Ishikawa (cell line): ENCODE results near the gene TTN.

Experiments used
- CEBPB ChIP-seq: IDR thresholded peaks from 2 replicates; pipeline ENCODE4 v1.6.1; 2012
- CREB1 ChIP-seq: IDR thresholded peaks from 2 replicates; pipeline ENCODE4 v1.6.1; 2012; ENCODE audit warnings: low read depth
- EGR1 ChIP-seq: IDR thresholded peaks from 2 replicates; pipeline ENCODE4 v1.6.1; 2012
- EP300 ChIP-seq: IDR thresholded peaks from 2 replicates; pipeline ENCODE4 v1.6.1; 2012; ENCODE audit warnings: borderline replicate concordance
- FOXM1 ChIP-seq: IDR thresholded peaks from 2 replicates; pipeline ENCODE4 v1.6.1; 2012; ENCODE audit warnings: low read depth, borderline replicate concordance
- MAX ChIP-seq: IDR thresholded peaks from 2 replicates; pipeline ENCODE4 v1.6.1; 2012
- NFIC ChIP-seq: IDR thresholded peaks from 2 replicates; pipeline ENCODE4 v1.6.1; 2012
- RAD21 ChIP-seq: IDR thresholded peaks from 2 replicates; pipeline ENCODE4 v1.6.1; 2012; ENCODE audit warnings: low read depth
- REST ChIP-seq: IDR thresholded peaks from 2 replicates; pipeline ENCODE4 v1.6.1; 2012; ENCODE audit warnings: low read depth, mild to moderate bottlenecking
- TAF1 ChIP-seq: IDR thresholded peaks from 2 replicates; pipeline ENCODE4 v1.6.1; 2012; ENCODE audit warnings: low read depth, mild to moderate bottlenecking
- TCF12 ChIP-seq: IDR thresholded peaks from 2 replicates; pipeline ENCODE4 v1.6.1; 2012; ENCODE audit warnings: low read depth
- TEAD4 ChIP-seq: IDR thresholded peaks from 2 replicates; pipeline ENCODE4 v1.6.1; 2012
- USF1 ChIP-seq: IDR thresholded peaks from 2 replicates; pipeline ENCODE4 v1.6.1; 2012
- YY1 ChIP-seq: IDR thresholded peaks from 2 replicates; pipeline ENCODE4 v1.6.1; 2012; ENCODE audit warnings: low read depth
- ZBTB7A ChIP-seq: IDR thresholded peaks from 2 replicates; pipeline ENCODE4 v1.6.1; 2012; ENCODE audit warnings: low read depth

TTN gene

GRCh38 chr2:178811901-178812300 is 4.7 kb upstream of the TTN start:
- no peak for TF ChIP-seq EP300

GRCh38 chr2:178811045-178811444 is 3.8 kb upstream of the TTN start:
- no peak for TF ChIP-seq FOXM1

GRCh38 chr2:178810422-178810821 is 3.2 kb upstream of the TTN start:
- TF ChIP-seq CEBPB (no peak), RAD21 (no peak), NFIC (no peak), TAF1 (no peak), CREB1 (no peak), REST (no peak), MAX (no peak), TEAD4 (no peak), YY1 (no peak), USF1 (no peak), FOXM1 (no peak)

- no peak for TF ChIP-seq REST
- no peak for TF ChIP-seq USF1
- no peak for TF ChIP-seq CREB1
- no peak for TF ChIP-seq ZBTB7A
- TF ChIP-seq EGR1: no peak
- no peak for TF ChIP-seq FOXM1
- no peak for TF ChIP-seq TEAD4
- TF ChIP-seq CEBPB: no peak
- no peak for TF ChIP-seq NFIC
Observed at GRCh38 chr2:178806543-178806942, 680 bp downstream of the TTN start.

GRCh38 chr2:178805457-178805856 is 1.8 kb downstream of the TTN start:
- TF ChIP-seq EP300 (no peak), FOXM1 (no peak), CEBPB (no peak), TCF12 (no peak), YY1 (no peak), NFIC (no peak), RAD21 (no peak), REST (no peak)

- TF ChIP-seq MAX: no peak
- TF ChIP-seq EP300: no peak
- TF ChIP-seq CEBPB: no peak
- TF ChIP-seq YY1: no peak
- no peak for TF ChIP-seq ZBTB7A
- no peak for TF ChIP-seq TCF12
- no peak for TF ChIP-seq USF1
- TF ChIP-seq NFIC: no peak
- TF ChIP-seq TAF1: no peak
- TF ChIP-seq EGR1: no peak
- no peak for TF ChIP-seq REST
- no peak for TF ChIP-seq TEAD4
- no peak for TF ChIP-seq FOXM1
- TF ChIP-seq RAD21: no peak
- no peak for TF ChIP-seq CREB1
Observed at GRCh38 chr2:178804791-178805190, 2.4 kb downstream of the TTN start.
